Right atrium auricular region (tissue), 2 donors: ENCODE data around the gene RFPL3. TPM values are rescaled to one million over a fixed set of nuclear protein-coding genes. Genes with fewer than 3 reads are reported as not detected.

Experiments
- DNase-seq: peaks from one replicate; pipeline ENCODE4 v3.0.0-alpha.2; 2019; ENCODE audit warnings: low spot score
- H3K27ac ChIP-seq, 2 donors: fragments of 200-600 bp; sonication (generic); 1 replicate in 1 of 2; 2 replicates in 1 of 2; pipeline ENCODE4 v1.5.1; 2016 to 2019
- H3K27me3 ChIP-seq, 2 donors: fragments of 200-600 bp; sonication (generic); one replicate each; pipeline versions ENCODE4 v1.5.1 to v1.6.0; 2017 to 2019
- H3K36me3 ChIP-seq: fragments of 200-600 bp; sonication (generic); one replicate; pipeline ENCODE4 v1.5.1; 2016
- H3K4me1 ChIP-seq, 2 donors: fragments of 200-600 bp; sonication (generic); one replicate each; pipeline versions ENCODE4 v1.5.1 to v1.6.0; 2017 to 2019
- H3K4me3 ChIP-seq, 2 donors: fragments of 200-600 bp; sonication (generic); 1 replicate in 1 of 2; 2 replicates in 1 of 2; pipeline ENCODE4 v1.5.1; 2017 to 2019; ENCODE audit warnings: mild to moderate bottlenecking in 1 of 2, moderate library complexity in 1 of 2
- H3K9me3 ChIP-seq, 2 donors: fragments of 200-600 bp; sonication (generic); one replicate each; pipeline ENCODE4 v1.5.1; 2019
- CTCF ChIP-seq, 2 donors: fragments of 200-600 bp; sonication (generic); IDR thresholded peaks; one replicate each; pipeline ENCODE4 v1.5.1; 2019; ENCODE audit warnings: antibody characterized with exemption in 2 of 2
- total RNA-seq, 2 donors: library from RNA; depleted of rRNA; stranded (reverse); fragments of >200 nt; gene quantifications; one replicate each; pipeline ENCODE4 v1.1.0, GENCODE V29; 2016

The RFPL3 gene
- total RNA-seq, 2 donors from 2014 or later: not detected

GRCh38 chr22:32323513-32324164 is 34.0 kb upstream of the RFPL3 start:
- peak; percentile 21 for DNase-seq
- Histone ChIP-seq H3K4me1 (no peaks in the 10 kb centered on the region), H3K4me3 (no peak overlapping the region), H3K27me3 (no peaks in the 10 kb centered on the region), H3K27ac (no peak overlapping the region), H3K9me3 (no peaks in the 10 kb centered on the region), H3K36me3 (no peaks in the 10 kb centered on the region)
- TF ChIP-seq CTCF (IDR thresholded peaks at IDR 0.05): no peak

GRCh38 chr22:32324505-32325415 is 32.9 kb upstream of the RFPL3 start:
- Histone ChIP-seq H3K27me3 (no peaks in the 10 kb centered on the region), H3K9me3 (no peaks in the 10 kb centered on the region), H3K36me3 (no peaks in the 10 kb centered on the region), H3K27ac (no peak overlapping the region), H3K4me3 (no peak overlapping the region), H3K4me1 (no peaks in the 10 kb centered on the region)
- DNase-seq: peak; percentile 55
- no peak for TF ChIP-seq CTCF (IDR thresholded peaks at IDR 0.05)

- peak; percentile 54 for DNase-seq
- no peak overlapping the region for H3K4me3 ChIP-seq
- no peaks in the 10 kb centered on the region for H3K9me3 ChIP-seq
- H3K27me3 ChIP-seq: no peaks in the 10 kb centered on the region
- no peaks in the 10 kb centered on the region for H3K4me1 ChIP-seq
- TF ChIP-seq CTCF (IDR thresholded peaks at IDR 0.05): no peak
- no peaks in the 10 kb centered on the region for H3K36me3 ChIP-seq
- H3K27ac ChIP-seq: no peak overlapping the region
These were observed 32.3 kb upstream of the RFPL3 start for GRCh38 chr22:32325416-32325801.

GRCh38 chr22:32325811-32326237 is 31.8 kb upstream of the RFPL3 start:
- Histone ChIP-seq H3K27me3 (no peaks in the 10 kb centered on the region), H3K9me3 (no peaks in the 10 kb centered on the region), H3K27ac (no peak overlapping the region), H3K4me1 (no peaks in the 10 kb centered on the region), H3K4me3 (no peak overlapping the region), H3K36me3 (no peaks in the 10 kb centered on the region)
- no peak for DNase-seq
- no peak for TF ChIP-seq CTCF (IDR thresholded peaks at IDR 0.05)

GRCh38 chr22:32326647-32327046 is 31.0 kb upstream of the RFPL3 start:
- Histone ChIP-seq H3K27ac (no peak overlapping the region), H3K36me3 (no peaks in the 10 kb centered on the region), H3K9me3 (no peaks in the 10 kb centered on the region), H3K27me3 (no peaks in the 10 kb centered on the region), H3K4me3 (no peak overlapping the region), H3K4me1 (no peaks in the 10 kb centered on the region)
- peak; percentile 30 for DNase-seq
- TF ChIP-seq CTCF (IDR thresholded peaks at IDR 0.05): no peak
